NCI-H345 treated with DMSO at 0.1 percent for 48 hours (cell line): ENCODE data around the gene PRSS56.

Experiments
- DNase-seq: peaks from one replicate; lab custom pipeline; 2025; ENCODE audit not compliant: unreplicated experiment; lab: John Stamatoyannopoulos, UW

PRSS56 gene

GRCh38 chr2:232501794-232502390 is 18.3 kb upstream of the PRSS56 start:
- DNase-seq = no peak

GRCh38 chr2:232502511-232502910 is 17.7 kb upstream of the PRSS56 start:
- no peak for DNase-seq

GRCh38 chr2:232502911-232503808 is 17.0 kb upstream of the PRSS56 start:
- no peak for DNase-seq

GRCh38 chr2:232503809-232504323 is 16.3 kb upstream of the PRSS56 start:
- no peak for DNase-seq

- no peak for DNase-seq
Measured at GRCh38 chr2:232504438-232504837, 15.8 kb upstream of the PRSS56 start.

- no peak for DNase-seq
Measured at GRCh38 chr2:232505856-232506255, 14.3 kb upstream of the PRSS56 start.

- no peak for DNase-seq
Measured at GRCh38 chr2:232506709-232507108, 13.5 kb upstream of the PRSS56 start.

GRCh38 chr2:232508251-232508650 is 11.9 kb upstream of the PRSS56 start:
- no peak for DNase-seq

GRCh38 chr2:232511336-232511890 is 8.8 kb upstream of the PRSS56 start:
- DNase-seq = no peak

- DNase-seq = no peak
Measured at GRCh38 chr2:232512602-232513001, 7.6 kb upstream of the PRSS56 start.

GRCh38 chr2:232513353-232513752 is 6.8 kb upstream of the PRSS56 start:
- DNase-seq = no peak

GRCh38 chr2:232515639-232516038 is 4.5 kb upstream of the PRSS56 start:
- DNase-seq = no peak

GRCh38 chr2:232516551-232516950 is 3.6 kb upstream of the PRSS56 start:
- no peak for DNase-seq

GRCh38 chr2:232518844-232519243 is 1.3 kb upstream of the PRSS56 start:
- no peak for DNase-seq

- DNase-seq = no peak
Measured at GRCh38 chr2:232520489-232520888, 301 bp downstream of the PRSS56 start.

GRCh38 chr2:232521098-232521497 is 910 bp downstream of the PRSS56 start:
- DNase-seq = no peak

- no peak for DNase-seq
Measured at GRCh38 chr2:232521959-232522622, 1.9 kb downstream of the PRSS56 start.

GRCh38 chr2:232522623-232523401 is 2.6 kb downstream of the PRSS56 start:
- DNase-seq = no peak

GRCh38 chr2:232523402-232523681 is 3.2 kb downstream of the PRSS56 start:
- DNase-seq = no peak

- peak; percentile 39 for DNase-seq
Measured at GRCh38 chr2:232523682-232524597, 3.8 kb downstream of the PRSS56 start.
